ENCODE data around the gene CCL24. TPM values are rescaled to one million over a fixed set of nuclear protein-coding genes. Genes with fewer than 3 reads are reported as not detected.

The CCL24 gene
- polyA plus RNA-seq, 1 experiment, result not detected

DNA sequence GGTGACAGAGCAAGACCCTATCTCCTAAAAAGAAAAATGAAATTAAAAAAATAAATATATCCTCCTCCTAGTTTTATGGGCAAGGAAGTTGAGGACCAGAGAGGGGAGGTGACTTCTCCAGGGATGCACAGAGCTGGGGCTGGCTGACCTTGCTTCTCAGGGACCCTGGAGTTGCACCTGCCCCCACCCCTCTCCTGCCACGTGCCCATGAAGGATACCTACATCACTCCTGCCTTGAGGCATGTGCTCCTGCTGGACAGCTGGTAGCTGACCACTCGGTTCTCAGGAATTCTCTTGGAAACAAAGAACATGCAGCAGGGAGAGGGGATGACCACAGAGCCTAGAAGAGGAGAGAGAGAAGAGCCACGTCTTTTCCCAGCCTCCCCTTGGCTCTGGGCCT is 522 bp downstream of the CCL24 start:
- ChIA-PET CTCF (no interaction called here), POLR2A (no interaction called here)
- TF ChIP-seq, protein P1, sequence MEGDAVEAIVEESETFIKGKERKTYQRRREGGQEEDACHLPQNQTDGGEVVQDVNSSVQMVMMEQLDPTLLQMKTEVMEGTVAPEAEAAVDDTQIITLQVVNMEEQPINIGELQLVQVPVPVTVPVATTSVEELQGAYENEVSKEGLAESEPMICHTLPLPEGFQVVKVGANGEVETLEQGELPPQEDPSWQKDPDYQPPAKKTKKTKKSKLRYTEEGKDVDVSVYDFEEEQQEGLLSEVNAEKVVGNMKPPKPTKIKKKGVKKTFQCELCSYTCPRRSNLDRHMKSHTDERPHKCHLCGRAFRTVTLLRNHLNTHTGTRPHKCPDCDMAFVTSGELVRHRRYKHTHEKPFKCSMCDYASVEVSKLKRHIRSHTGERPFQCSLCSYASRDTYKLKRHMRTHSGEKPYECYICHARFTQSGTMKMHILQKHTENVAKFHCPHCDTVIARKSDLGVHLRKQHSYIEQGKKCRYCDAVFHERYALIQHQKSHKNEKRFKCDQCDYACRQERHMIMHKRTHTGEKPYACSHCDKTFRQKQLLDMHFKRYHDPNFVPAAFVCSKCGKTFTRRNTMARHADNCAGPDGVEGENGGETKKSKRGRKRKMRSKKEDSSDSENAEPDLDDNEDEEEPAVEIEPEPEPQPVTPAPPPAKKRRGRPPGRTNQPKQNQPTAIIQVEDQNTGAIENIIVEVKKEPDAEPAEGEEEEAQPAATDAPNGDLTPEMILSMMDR (IDR thresholded peaks at IDR 0.05; ENCODE audit: low read depth, low read length), result no peak
- Histone ChIP-seq H3K27me3 (ENCODE audit: control insufficient read depth, insufficient read depth, low read length) (peaks cover 6% of the 10 kb centered on the region), H3K27ac (ENCODE audit: low read depth, low read length) (no peak overlapping the region), H3K4me3 (ENCODE audit: low read depth, low read length) (no peak overlapping the region), H3K9me3 (ENCODE audit: control insufficient read depth, insufficient read depth, low read length) (no peaks in the 10 kb centered on the region)
- DNase-seq (ENCODE audit: low read depth, low spot score), result peak; percentile 15

- CTCF ChIA-PET, result no interaction called here
- no peak overlapping the region for H3K4me3 ChIP-seq (ENCODE audit: low read depth, low read length)
- peaks cover 7% of the 10 kb centered on the region for H3K9me3 ChIP-seq (ENCODE audit: control insufficient read depth, insufficient read depth, low read length)
- POLR2A ChIA-PET, result no interaction called here
- H3K27ac ChIP-seq (ENCODE audit: low read depth, low read length), result no peak overlapping the region
- peaks cover 6% of the 10 kb centered on the region for H3K27me3 ChIP-seq (ENCODE audit: control insufficient read depth, insufficient read depth, low read length)
- TF ChIP-seq, protein P1 (IDR thresholded peaks at IDR 0.05; ENCODE audit: low read depth, low read length), result no peak
- DNase-seq (ENCODE audit: low read depth, low spot score), result no peak
Observed at GRCh38 chr7:75811894-75812678, 1.5 kb downstream of the CCL24 start.

GRCh38 chr7:75809396-75809795 is 4.2 kb downstream of the CCL24 start:
- Histone ChIP-seq H3K4me3 (ENCODE audit: low read depth, low read length) (no peak overlapping the region), H3K27me3 (ENCODE audit: control insufficient read depth, insufficient read depth, low read length) (peaks cover 3% of the 10 kb centered on the region), H3K9me3 (ENCODE audit: control insufficient read depth, insufficient read depth, low read length) (peaks cover 19% of the 10 kb centered on the region), H3K27ac (ENCODE audit: low read depth, low read length) (no peak overlapping the region)
- POLR2A ChIA-PET, result interaction anchor here (0.7 kb wide), 1 partner anchor 463 kb away, joined by 4 read pairs; no protein-coding TSS in a partner anchor
- TF ChIP-seq, protein P1 (IDR thresholded peaks at IDR 0.05; ENCODE audit: low read depth, low read length), result no peak
- CTCF ChIA-PET, result no interaction called here
- no peak for DNase-seq (ENCODE audit: low read depth, low spot score)

GRCh38 chr7:75808106-75808505 is 5.5 kb downstream of the CCL24 start:
- Histone ChIP-seq H3K9me3 (ENCODE audit: control insufficient read depth, insufficient read depth, low read length) (peaks cover 19% of the 10 kb centered on the region), H3K27me3 (ENCODE audit: control insufficient read depth, insufficient read depth, low read length) (peaks cover 3% of the 10 kb centered on the region), H3K4me3 (ENCODE audit: low read depth, low read length) (no peak overlapping the region), H3K27ac (ENCODE audit: low read depth, low read length) (no peak overlapping the region)
- TF ChIP-seq, protein P1 (IDR thresholded peaks at IDR 0.05; ENCODE audit: low read depth, low read length), result no peak
- no peak for DNase-seq (ENCODE audit: low read depth, low spot score)
- ChIA-PET POLR2A (no interaction called here), CTCF (interaction anchor here (0.6 kb wide), 1 partner anchor 15 kb away, joined by 5 read pairs; no protein-coding TSS in a partner anchor)

GRCh38 chr7:75807452-75807851 is 6.2 kb downstream of the CCL24 start:
- DNase-seq (ENCODE audit: low read depth, low spot score), result no peak
- TF ChIP-seq, protein P1 (IDR thresholded peaks at IDR 0.05; ENCODE audit: low read depth, low read length), result no peak
- CTCF ChIA-PET, result no interaction called here

More at GRCh38 chr7:75807452-75807851, 6.2 kb downstream of the CCL24 start:
- H3K27me3 ChIP-seq (ENCODE audit: control insufficient read depth, insufficient read depth, low read length), result peaks cover 3% of the 10 kb centered on the region
- no peak overlapping the region for H3K27ac ChIP-seq (ENCODE audit: low read depth, low read length)
- POLR2A ChIA-PET, result no interaction called here
- H3K4me3 ChIP-seq (ENCODE audit: low read depth, low read length), result no peak overlapping the region
- H3K9me3 ChIP-seq (ENCODE audit: control insufficient read depth, insufficient read depth, low read length), result peaks cover 19% of the 10 kb centered on the region

All from AG04450 (cell line).